HepG2 (cell line): ENCODE measurements around the gene HOXA10. TPM values are rescaled to one million over a fixed set of nuclear protein-coding genes. Genes with fewer than 3 reads are reported as not detected.

Experiments
- KIAA2018 ChIP-seq: sonication (generic); formaldehyde crosslinking; IDR thresholded peaks from 2 replicates; pipeline ENCODE4 v1.5.0; 2020; ENCODE audit warnings: mild to moderate bottlenecking, missing genetic modification reagents, borderline replicate concordance
- MLX ChIP-seq: IDR thresholded peaks from 2 replicates; pipeline ENCODE4 v1.6.1; 2016
- PATZ1 ChIP-seq: sonication (generic); formaldehyde crosslinking; IDR thresholded peaks from 2 replicates; pipeline ENCODE4 v1.4.0; 2020; ENCODE audit warnings: missing genetic modification reagents
- ZBTB7A ChIP-seq: sonication (generic); formaldehyde crosslinking; IDR thresholded peaks from 2 replicates; pipeline ENCODE4 v1.8.0; 2022; ENCODE audit warnings: mild to moderate bottlenecking, missing genetic modification reagents
- ZNF282 ChIP-seq: fragments of 450-650 bp; IDR thresholded peaks from 2 replicates; pipeline ENCODE4 v1.6.1; 2018; ENCODE audit not compliant: partially characterized antibody
- ZZZ3 ChIP-seq: sonication (generic); formaldehyde crosslinking; IDR thresholded peaks from 2 replicates; pipeline ENCODE4 v1.4.0; 2020; ENCODE audit warnings: missing genetic modification reagents, mild to moderate bottlenecking, borderline replicate concordance
- polyA plus RNA-seq, 8 experiments: library from polyadenylated mRNA; depleted of rRNA in 3 of 8; stranded (reverse) in 7 of 8; unstranded in 1 of 8; fragments of >200 nt; fragmentation: Illumina TruSeq in 4 of 8; extraction: Trizol in 4 of 8; gene quantifications; 2 replicates each; pipeline versions ENCODE4 v1.2.1 to v1.2.3, GENCODE V29; 2011 to 2016; ENCODE audit warnings: low read depth in 4 of 8, missing spikeins in 1 of 8, mixed read lengths in 1 of 8; ENCODE audit not compliant: insufficient read depth in 1 of 8
- total RNA-seq, 5 experiments: library from RNA; depleted of rRNA; stranded (reverse); fragments of >200 nt; fragmentation: Illumina TruSeq; extraction: Trizol; gene quantifications; 2 replicates each; pipeline ENCODE4 v1.2.3, GENCODE V29; 2016; ENCODE audit warnings: low read depth in 1 of 5

The HOXA10 gene
- total and polyA plus RNA-seq, 2 of the 13 experiments (the other 11 are each of a cell fraction or from before 2014, with no cell fraction given): not detected

- TF ChIP-seq ZBTB7A (CRISPR knock-in tag): no peak
- TF ChIP-seq KIAA2018: no peak
- no peak for TF ChIP-seq MLX (CRISPR knock-in tag)
- no peak for TF ChIP-seq PATZ1 (CRISPR knock-in tag)
- no peak for TF ChIP-seq ZNF282
- TF ChIP-seq ZZZ3 (CRISPR knock-in tag): no peak
Measured at GRCh38 chr7:27211084-27211446, 36.9 kb upstream of the HOXA10 start (continued).
